Lung (tissue), 12 donors: ENCODE results near the gene ODAM. TPM values are rescaled to one million over a fixed set of nuclear protein-coding genes. Genes with fewer than 3 reads are reported as not detected.

Source experiments
- ATAC-seq: fragments of 200-7000 bp; cut with Tn5 transposase; one replicate; pipeline ENCODE4 v1.9.1; 2020; ENCODE audit warnings: moderate number of reproducible peaks; ENCODE audit not compliant: insufficient read depth, low FRiP score
- DNase-seq, 3 donors: peaks; one replicate each; pipeline ENCODE4 v3.0.0-alpha.2; 2013 to 2017
- H3K27ac ChIP-seq, 2 donors: one replicate each; pipeline ENCODE4 v1.5.1; 2013; ENCODE audit warnings: mild to moderate bottlenecking in 2 of 2, moderate library complexity in 2 of 2, control low read depth in 1 of 2, inconsistent platforms in 1 of 2, low read depth in 1 of 2, low read length in 1 of 2
- H3K27me3 ChIP-seq, 3 donors: one replicate each; pipeline ENCODE4 v1.5.1; 2013; ENCODE audit warnings: low read length in 2 of 3; ENCODE audit not compliant: control insufficient read depth in 3 of 3, insufficient read depth in 3 of 3
- H3K36me3 ChIP-seq, 4 donors: one replicate each; pipeline ENCODE4 v1.5.1; 2013; ENCODE audit warnings: low read length in 4 of 4, mild to moderate bottlenecking in 1 of 4, moderate library complexity in 1 of 4; ENCODE audit not compliant: control insufficient read depth in 4 of 4, insufficient read depth in 4 of 4
- H3K4me1 ChIP-seq, 5 donors: one replicate each; pipeline ENCODE4 v1.5.1; 2013; ENCODE audit warnings: low read length in 5 of 5, mild to moderate bottlenecking in 2 of 5, moderate library complexity in 1 of 5; ENCODE audit not compliant: control insufficient read depth in 5 of 5, insufficient read depth in 5 of 5
- H3K4me3 ChIP-seq: one replicate; pipeline ENCODE4 v1.5.1; 2013; ENCODE audit warnings: mild to moderate bottlenecking, control low read depth, moderate library complexity
- H3K9ac ChIP-seq, 2 donors: one replicate each; pipeline ENCODE4 v1.5.1; 2013; ENCODE audit warnings: low read length in 2 of 2, control low read depth in 1 of 2; ENCODE audit not compliant: insufficient read depth in 1 of 2
- H3K9me3 ChIP-seq, 4 donors: one replicate each; pipeline ENCODE4 v1.5.1; 2013; ENCODE audit warnings: low read length in 3 of 4, mild to moderate bottlenecking in 1 of 4, moderate library complexity in 1 of 4; ENCODE audit not compliant: control insufficient read depth in 4 of 4, insufficient read depth in 3 of 4
- WGBS, 2 donors: extraction: QIAGEN DNeasy Blood & Tissue Kit; methylation state at CpG; one replicate each; pipeline ENCODE4 v1.1.7; 2013; 5-methylcytosine and 5-hydroxymethylcytosine counted together
- polyA plus RNA-seq, 2 donors: library from polyadenylated mRNA; stranded (reverse); fragments of 200-250 nt; gene quantifications; one replicate each; pipeline ENCODE4 v1.2.1, GENCODE V29; 2013
- total RNA-seq, 2 donors: library from RNA; depleted of rRNA in 1 of 2; stranded (reverse); fragments of >200 nt in 1 of 2; gene quantifications; one replicate each; pipeline ENCODE4 v1.2.1, GENCODE V29; 2014 to 2021
- TF ChIP-seq, protein P1 (sequence below): IDR thresholded peaks from 2 replicates; pipeline ENCODE4 v1.5.1; 2012; ENCODE audit warnings: mild to moderate bottlenecking; ENCODE audit errors: control extremely low read depth, extremely low read depth
- donor health status: control.
- donor health status: control.
- donor health status: Bipolar disorder and iron deficiency.
- donor health status: healthy.
- donor health status: DM: yes; HTN: yes; CAD: no.

Gene ODAM
- total and polyA plus RNA-seq, 4 donors: 1.6 to 8.8 (median 2.8) TPM

DNA sequence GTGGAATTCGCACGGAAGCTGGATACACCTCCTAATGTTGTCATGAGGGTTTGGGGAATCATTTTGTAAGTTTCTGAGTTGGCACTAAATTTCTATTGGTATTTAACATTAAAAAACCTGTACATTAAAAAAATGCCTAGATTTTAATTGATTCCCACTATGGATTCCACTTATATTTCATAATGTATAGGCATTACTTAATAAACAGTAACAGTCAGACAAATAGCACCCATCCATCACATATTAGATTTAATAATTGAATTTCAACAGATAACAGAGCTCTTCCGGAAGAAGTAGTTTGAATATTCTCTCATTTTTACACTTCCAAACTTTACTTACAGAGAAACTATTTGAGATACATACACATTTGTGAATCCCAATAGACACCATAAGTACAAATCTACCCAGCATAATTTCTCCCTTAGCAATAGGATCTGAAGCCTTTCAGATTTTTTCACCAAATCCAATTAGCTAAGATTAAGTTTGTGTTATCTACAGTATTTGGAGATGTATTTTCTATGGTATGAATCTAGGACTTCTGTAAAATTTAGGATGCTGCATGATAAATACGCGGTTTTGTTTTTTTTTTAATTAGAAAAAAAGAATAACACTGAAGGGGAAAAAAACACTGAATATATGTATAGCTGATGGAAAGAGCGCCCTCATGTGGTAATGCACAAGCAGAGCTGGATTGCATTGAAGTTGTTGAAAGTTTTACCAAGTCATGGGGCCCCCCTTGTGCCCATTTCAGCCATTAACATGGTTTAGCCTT lies 12.2 kb upstream of the ODAM start:
- Histone ChIP-seq H3K9me3 (no peaks in the 10 kb centered on the region), H3K4me1 (peaks cover 0 to 34% (median 12%) of the 10 kb centered on the region in 5 donors), H3K36me3 (no peaks in the 10 kb centered on the region), H3K4me3 (no peak overlapping the region), H3K9ac (no peak overlapping the region), H3K27ac (no peak overlapping the region), H3K27me3 (no peaks in the 10 kb centered on the region)
- ATAC-seq (peak; percentile 47), DNase-seq (peak; percentile 44 to 82 (median 70))
- TF ChIP-seq, protein P1, sequence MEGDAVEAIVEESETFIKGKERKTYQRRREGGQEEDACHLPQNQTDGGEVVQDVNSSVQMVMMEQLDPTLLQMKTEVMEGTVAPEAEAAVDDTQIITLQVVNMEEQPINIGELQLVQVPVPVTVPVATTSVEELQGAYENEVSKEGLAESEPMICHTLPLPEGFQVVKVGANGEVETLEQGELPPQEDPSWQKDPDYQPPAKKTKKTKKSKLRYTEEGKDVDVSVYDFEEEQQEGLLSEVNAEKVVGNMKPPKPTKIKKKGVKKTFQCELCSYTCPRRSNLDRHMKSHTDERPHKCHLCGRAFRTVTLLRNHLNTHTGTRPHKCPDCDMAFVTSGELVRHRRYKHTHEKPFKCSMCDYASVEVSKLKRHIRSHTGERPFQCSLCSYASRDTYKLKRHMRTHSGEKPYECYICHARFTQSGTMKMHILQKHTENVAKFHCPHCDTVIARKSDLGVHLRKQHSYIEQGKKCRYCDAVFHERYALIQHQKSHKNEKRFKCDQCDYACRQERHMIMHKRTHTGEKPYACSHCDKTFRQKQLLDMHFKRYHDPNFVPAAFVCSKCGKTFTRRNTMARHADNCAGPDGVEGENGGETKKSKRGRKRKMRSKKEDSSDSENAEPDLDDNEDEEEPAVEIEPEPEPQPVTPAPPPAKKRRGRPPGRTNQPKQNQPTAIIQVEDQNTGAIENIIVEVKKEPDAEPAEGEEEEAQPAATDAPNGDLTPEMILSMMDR: peak; percentile 7
- WGBS, 2 donors: 44 to 54% methylated on average over 6 of the region's 6 CpGs

DNA sequence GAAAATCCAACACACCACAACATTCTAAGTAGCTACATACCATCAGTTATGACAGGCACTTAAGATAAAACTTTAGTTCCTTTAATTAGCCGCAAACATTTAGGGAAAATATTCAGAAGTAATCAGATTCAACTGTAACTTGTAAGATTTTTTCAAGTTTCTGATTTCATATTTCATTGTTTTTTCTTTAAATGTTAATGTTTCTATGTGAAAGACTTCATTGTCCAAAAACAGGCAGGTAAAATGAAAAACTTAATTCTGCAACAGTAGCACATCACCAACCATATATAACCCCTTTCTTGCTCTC lies 11.6 kb upstream of the ODAM start:
- no peaks in the 10 kb centered on the region for H3K36me3 ChIP-seq
- TF ChIP-seq, protein P1: no peak

DNA sequence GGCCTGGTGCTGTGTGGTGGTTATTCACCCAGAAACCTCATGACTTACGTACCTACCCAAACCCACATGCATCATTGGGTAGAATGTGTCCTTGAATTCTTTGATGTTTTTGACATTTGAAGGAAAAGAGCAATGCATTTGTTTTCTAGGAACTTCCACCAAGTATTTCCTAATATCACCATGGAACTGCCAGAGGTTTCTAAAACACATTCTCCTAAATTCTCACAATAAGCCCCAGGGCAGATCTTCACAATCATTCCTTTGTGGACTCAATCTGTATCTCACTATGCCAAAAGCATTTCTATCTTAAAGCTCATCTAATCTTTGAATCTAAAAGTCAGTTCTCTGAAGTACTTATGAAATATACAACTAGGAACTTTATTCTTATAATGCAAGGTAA lies 8.3 kb upstream of the ODAM start:
- Histone ChIP-seq H3K36me3 (no peaks in the 10 kb centered on the region), H3K27ac (no peak overlapping the region), H3K4me1 (peaks cover 0 to 23% (median 9%) of the 10 kb centered on the region in 5 donors), H3K27me3 (no peaks in the 10 kb centered on the region), H3K9me3 (no peaks in the 10 kb centered on the region), H3K9ac (no peak overlapping the region), H3K4me3 (no peak overlapping the region)
- ATAC-seq (no peak), DNase-seq (no peak)
- TF ChIP-seq, protein P1: no peak
- WGBS, 2 donors: 90 to 93% methylated on average over 1 of the region's 1 CpG

More for the DNA sequence above, 11.6 kb upstream of the ODAM start:
- 48 to 66% methylated on average over 1 of the region's 1 CpG for WGBS, 2 donors
- Histone ChIP-seq H3K9me3 (no peaks in the 10 kb centered on the region), H3K4me1 (peaks cover 0 to 34% (median 12%) of the 10 kb centered on the region in 5 donors), H3K27me3 (no peaks in the 10 kb centered on the region), H3K27ac (no peak overlapping the region), H3K4me3 (no peak overlapping the region), H3K9ac (no peak overlapping the region)
- DNase-seq: no peak
- ATAC-seq: no peak
